DMS153 (cell line): ENCODE data around the gene PMM1.
"Not testable (repeated sequence)": the region's sequence is repeated elsewhere in the genome, so short reads cannot be mapped to it uniquely, and the experiment has no call there.

Source experiments
- DNase-seq: peaks from one replicate; lab custom pipeline; 2025; lab: John Stamatoyannopoulos, UW

PMM1 gene

DNA sequence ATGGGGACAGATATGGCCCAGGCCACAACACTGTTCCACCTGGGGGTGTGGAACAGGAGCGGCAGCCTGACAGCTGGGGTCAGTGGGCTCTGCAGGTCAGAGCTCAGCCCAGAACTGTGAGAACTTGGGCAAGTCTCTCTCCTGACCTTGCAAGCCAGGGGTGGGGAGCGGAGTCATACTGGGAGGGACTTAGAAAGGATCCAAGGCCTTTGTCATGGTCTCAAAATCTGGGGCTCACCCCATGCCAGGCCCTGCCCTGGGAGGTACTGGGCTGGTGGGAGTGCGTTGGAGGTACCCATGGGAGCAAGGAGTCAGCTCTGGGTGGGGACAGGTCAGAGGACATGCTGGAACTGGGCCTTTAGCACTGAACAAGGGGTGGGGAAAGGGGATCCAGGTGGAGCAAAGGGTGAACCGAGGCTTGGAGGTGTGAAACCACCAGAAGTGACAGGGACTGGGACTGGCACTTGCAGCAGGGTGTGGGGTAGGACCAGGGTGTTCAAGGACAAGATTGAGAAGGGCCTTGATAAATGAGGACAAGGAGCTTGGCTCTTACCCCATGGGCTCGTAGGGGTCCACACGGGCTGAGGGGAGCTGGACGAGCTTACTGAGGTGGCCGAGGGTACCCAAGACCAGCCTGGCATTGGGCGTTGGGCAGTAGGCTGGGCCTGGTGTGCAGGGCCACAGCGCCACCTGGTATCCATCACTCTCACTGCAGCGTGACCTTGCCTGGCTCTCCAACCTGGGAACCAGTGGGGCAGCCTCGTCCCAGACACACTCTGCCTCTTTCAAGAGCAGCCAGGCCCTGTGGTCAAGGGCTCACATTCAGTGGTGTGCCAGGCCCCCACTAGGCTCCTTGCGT is 7.4 kb upstream of the PMM1 start:
- DNase-seq = peak; percentile 23

- DNase-seq = no peak
Measured at GRCh38 chr22:41595703-41596102, 6.1 kb upstream of the PMM1 start.

GRCh38 chr22:41593336-41593960 is 3.8 kb upstream of the PMM1 start:
- DNase-seq = not testable (repeated sequence)

DNA sequence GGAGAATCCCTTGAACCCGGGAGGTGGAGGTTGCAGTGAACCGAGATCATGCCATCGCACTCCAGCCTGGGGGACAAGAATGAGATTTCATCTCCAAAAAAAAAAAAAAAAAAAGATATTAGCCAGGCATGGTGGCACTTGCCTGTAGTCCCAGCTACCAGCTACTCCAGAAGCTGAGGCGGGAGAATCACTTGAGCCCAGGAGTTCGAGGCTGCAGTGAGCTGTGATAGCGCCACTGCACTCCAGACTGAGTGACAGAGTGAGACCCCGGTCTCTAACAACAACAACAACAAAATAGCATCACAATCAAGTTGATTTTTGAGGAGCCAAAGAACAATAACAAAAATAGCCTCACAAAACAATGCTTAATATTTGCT is 2.3 kb downstream of the PMM1 start:
- no peak for DNase-seq

GRCh38 chr22:41585898-41586297 is 3.7 kb downstream of the PMM1 start:
- DNase-seq = no peak

DNA sequence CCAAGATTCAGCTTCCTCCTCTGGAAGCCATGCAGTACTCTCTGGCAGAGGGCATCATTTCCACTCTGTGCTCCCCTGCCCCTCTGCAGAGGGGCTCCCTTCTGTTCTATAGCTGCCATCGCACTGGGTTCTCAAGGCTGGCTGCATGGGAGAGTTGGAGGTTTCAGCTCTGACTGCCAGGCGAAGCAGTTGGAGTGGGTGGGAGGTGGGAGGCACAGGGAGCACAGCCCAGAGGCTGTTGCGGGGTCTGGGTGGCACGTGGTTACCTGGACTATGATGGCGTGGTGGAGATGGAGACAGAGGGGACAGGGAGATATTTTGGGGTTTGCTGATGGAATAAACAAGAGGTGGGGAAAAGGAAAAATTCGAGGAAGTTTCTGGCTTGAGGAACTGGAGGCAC is 4.8 kb downstream of the PMM1 start:
- DNase-seq = no peak

- no peak for DNase-seq
Measured at GRCh38 chr22:41582694-41583093, 6.9 kb downstream of the PMM1 start.

- DNase-seq = no peak
Measured at GRCh38 chr22:41579997-41580355, 9.7 kb downstream of the PMM1 start.

DNA sequence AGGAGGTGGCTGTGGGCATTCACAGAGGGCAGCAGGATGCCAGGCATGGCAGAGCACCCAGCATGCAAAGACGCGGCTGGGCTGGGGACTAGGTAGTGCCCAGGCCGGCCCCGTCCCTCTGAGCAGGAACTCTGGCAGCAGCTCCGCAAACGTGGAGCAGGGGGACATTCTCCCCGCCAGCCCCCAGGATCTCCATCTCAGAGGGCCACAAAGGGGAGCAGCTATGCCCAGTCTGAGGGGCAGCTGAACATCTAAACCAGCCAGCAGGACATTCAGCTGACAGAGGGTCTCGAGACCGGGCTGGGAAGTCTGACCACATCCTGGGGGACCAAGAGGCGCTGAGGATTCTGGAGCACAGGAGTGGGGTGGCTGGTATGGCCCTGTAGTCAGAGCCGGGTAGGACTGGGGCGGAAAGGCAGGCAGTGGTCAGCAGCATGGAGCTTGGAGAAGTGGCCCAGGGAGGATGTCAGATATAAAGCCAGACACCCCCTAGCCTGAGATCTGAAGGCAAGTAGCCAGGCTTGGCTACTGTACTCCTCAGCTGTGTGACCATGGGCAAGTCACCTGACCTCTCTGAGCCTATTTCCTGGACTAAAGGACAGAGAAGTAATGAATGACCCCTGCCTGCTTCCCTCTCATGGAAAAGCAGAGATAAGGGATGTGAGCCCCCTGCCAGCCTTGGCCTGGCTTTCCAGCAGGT is 10.2 kb downstream of the PMM1 start:
- DNase-seq = no peak

GRCh38 chr22:41578818-41579217 is 10.8 kb downstream of the PMM1 start:
- no peak for DNase-seq

DNA sequence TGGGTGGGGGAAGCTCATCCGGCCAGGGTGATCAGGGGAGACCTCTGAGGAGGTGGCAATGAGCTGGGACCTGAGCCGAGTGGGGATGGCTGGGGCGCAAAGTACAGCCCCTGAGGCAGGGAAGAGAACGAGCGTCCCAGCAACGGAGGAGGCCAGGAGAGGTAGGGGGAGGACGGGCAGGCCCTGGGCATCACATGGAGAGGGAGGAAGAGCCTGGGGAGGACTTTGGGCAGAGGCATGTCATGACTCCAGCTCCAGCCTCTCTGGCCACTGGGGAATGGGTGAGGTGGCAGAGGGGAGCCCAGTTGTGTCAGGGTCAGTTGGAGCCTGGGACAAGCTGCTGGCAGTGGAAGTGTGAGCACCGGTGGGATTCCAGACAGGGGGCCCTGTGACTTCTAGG is 11.5 kb downstream of the PMM1 start:
- no peak for DNase-seq

DNA sequence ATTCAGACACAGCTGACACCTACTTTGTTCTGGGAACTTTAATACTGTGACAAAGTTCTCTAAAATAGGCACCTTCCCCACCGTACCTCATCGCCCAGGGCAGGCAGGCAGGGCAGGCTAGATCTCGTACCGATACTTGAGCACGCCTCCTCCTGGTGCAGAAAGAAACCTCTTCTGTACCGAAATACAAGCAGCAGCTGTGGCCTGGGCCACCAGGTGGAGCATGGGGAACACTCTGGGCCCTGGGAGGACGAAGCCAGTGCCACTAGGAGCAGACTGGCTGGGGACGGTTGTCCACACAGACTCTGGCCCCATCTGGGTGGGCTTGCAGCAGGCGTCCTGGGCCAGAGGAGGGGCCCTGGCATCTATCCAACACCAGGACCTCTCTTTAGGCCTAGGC is 12.8 kb downstream of the PMM1 start:
- DNase-seq = peak; percentile 13

- DNase-seq = no peak
Measured at GRCh38 chr22:41575533-41575932, 14.1 kb downstream of the PMM1 start.

- no peak for DNase-seq
Measured at GRCh38 chr22:41574847-41575381, 14.7 kb downstream of the PMM1 start.

- DNase-seq = no peak
Measured at GRCh38 chr22:41573677-41574076, 16.0 kb downstream of the PMM1 start.

- not testable (repeated sequence) for DNase-seq
Measured at GRCh38 chr22:41572305-41572704, 17.3 kb downstream of the PMM1 start.

GRCh38 chr22:41571786-41572185 is 17.9 kb downstream of the PMM1 start:
- no peak for DNase-seq

DNA sequence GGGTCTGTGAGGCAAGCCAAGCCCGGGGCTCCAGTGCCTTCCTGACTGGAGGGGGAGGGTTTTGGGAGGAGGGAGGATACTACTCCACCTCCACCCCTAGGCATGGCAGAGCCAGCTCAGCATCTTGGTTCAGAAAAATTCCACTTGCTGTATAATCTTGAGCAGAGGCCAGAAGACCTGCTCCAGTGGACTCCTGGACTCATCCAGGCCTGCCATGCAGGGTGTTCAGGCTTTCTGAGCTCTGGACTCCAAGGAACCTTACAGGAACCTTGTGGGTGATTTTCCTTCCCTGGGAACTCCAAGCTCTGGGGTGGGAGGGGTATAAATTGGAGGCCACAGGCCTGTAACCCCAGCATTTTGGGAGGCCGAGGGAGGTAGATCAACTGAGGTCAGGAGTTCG is 19.4 kb downstream of the PMM1 start:
- no peak for DNase-seq

DNA sequence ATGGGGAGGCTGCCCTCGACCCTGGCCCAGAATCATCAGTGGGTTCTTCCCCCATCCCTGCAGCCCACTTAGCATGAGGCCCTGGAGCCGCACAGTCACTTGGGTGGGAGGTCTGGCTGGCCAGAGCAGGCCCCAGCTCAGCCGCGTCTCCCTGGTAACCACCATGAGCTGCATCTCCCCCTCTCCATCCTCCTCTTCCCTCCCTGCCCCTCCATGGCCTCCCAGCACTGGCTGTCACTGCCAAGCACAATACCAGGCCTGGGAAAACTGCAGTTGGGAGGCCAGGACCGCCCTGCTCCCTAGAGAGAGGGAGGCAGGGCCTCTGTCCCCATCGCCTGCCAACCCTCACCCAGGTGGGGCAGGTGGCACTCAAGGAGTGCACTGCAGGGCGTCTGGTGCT is 20.8 kb downstream of the PMM1 start:
- DNase-seq = no peak

DNA sequence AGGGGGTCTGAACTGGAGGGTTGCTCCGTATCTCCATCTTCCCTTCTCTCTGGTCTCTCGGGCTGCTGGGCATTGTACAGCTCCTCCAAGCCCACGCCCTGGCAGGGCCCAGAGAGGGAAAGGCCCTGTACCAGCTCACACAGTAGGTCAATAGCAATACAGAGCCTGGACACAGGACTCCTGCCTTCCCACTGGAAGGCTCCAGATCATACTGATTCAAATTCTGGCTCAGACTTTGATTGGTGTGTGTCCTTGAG is 22.2 kb downstream of the PMM1 start:
- no peak for DNase-seq

GRCh38 chr22:41565403-41566054 is 24.1 kb downstream of the PMM1 start:
- no peak for DNase-seq

GRCh38 chr22:41564563-41564962 is 25.1 kb downstream of the PMM1 start:
- no peak for DNase-seq
